ENCODE measurements around the gene RBMS3. TPM values are rescaled to one million over a fixed set of nuclear protein-coding genes. Genes with fewer than 3 reads are reported as not detected.

RBMS3 gene
- total RNA-seq, 2 donors from 2014 or later = 31.7 to 45.1 TPM

DNA sequence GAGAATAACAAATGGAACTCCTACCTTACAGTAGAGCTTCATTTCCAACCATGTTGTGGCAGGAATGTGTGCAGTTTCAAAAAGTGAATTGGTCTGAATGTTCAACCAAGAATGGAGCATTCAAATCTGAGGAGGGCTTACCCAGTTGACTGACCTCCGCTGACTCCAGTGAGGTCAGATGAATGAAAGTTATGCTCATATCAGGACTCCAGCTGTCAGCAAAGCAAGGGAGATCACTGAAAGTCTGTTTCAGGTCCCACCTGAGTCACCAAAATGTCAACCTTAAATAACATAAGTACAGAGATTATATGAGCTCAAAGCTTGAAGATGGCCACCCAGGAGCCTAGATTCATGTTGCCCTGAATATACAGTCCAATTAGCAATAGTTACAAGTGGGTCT lies 473.5 kb downstream of the RBMS3 start:
- H3K4me3 ChIP-seq = no peak overlapping the region
- H3K27me3 ChIP-seq (replicated peaks; ENCODE audit: insufficient read depth) = no peaks in the 10 kb centered on the region
- H3K9me3 ChIP-seq = no peaks in the 10 kb centered on the region
- no peak overlapping the region for H3K27ac ChIP-seq
- intact Hi-C loops (cut with DNase I) = loop anchor here (10.0 kb wide), 1 partner anchor 60 kb away; no protein-coding TSS in a partner anchor
- DNase-seq (ENCODE audit: low spot score) = no peak
- H3K4me1 ChIP-seq (replicated peaks) = peaks cover 9% of the 10 kb centered on the region
- H3K36me3 ChIP-seq = no peaks in the 10 kb centered on the region
- no peak for TF ChIP-seq POLR2A (IDR thresholded peaks at IDR 0.05)
- no peak for TF ChIP-seq POLR2AphosphoS5 (IDR thresholded peaks at IDR 0.05)
- TF ChIP-seq, protein P1, sequence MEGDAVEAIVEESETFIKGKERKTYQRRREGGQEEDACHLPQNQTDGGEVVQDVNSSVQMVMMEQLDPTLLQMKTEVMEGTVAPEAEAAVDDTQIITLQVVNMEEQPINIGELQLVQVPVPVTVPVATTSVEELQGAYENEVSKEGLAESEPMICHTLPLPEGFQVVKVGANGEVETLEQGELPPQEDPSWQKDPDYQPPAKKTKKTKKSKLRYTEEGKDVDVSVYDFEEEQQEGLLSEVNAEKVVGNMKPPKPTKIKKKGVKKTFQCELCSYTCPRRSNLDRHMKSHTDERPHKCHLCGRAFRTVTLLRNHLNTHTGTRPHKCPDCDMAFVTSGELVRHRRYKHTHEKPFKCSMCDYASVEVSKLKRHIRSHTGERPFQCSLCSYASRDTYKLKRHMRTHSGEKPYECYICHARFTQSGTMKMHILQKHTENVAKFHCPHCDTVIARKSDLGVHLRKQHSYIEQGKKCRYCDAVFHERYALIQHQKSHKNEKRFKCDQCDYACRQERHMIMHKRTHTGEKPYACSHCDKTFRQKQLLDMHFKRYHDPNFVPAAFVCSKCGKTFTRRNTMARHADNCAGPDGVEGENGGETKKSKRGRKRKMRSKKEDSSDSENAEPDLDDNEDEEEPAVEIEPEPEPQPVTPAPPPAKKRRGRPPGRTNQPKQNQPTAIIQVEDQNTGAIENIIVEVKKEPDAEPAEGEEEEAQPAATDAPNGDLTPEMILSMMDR (IDR thresholded peaks at IDR 0.05) = no peak
- 100% methylated on average over 1 of the region's 1 CpG for WGBS

DNA sequence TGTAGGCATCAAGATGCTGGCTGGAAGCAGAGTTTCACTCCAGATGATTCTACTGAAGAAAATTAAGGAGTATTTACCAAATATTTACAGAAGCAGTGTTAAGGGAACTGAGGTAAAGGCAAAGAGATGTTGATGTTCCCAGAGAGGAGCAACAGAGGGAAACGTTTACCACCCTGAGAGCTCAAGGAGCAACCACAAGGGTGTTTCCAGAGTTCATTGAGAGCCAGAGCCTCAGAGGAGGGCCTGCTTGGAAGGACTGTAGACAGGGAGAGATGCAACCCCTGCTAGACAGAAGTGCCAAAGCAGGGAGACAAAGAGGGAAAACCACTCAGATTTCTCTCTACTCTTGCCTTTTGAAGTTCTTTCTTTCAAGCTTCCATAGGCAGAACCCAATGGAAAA lies 474.5 kb downstream of the RBMS3 start:
- Histone ChIP-seq H3K4me1 (replicated peaks) (peaks cover 12% of the 10 kb centered on the region), H3K4me3 (no peak overlapping the region), H3K36me3 (no peaks in the 10 kb centered on the region), H3K27ac (no peak overlapping the region), H3K27me3 (replicated peaks; ENCODE audit: insufficient read depth) (no peaks in the 10 kb centered on the region), H3K9me3 (no peaks in the 10 kb centered on the region)
- intact Hi-C loops (cut with DNase I) = loop anchor here (5.0 to 10.0 kb wide), 2 partner anchors 61 to 113 kb away; no protein-coding TSS in a partner anchor
- DNase-seq (ENCODE audit: low spot score) = no peak
- 55% methylated on average over 1 of the region's 1 CpG for WGBS
- TF ChIP-seq, protein P1 (IDR thresholded peaks at IDR 0.05) = no peak
- TF ChIP-seq POLR2AphosphoS5 (IDR thresholded peaks at IDR 0.05) (no peak), POLR2A (IDR thresholded peaks at IDR 0.05) (no peak)

DNA sequence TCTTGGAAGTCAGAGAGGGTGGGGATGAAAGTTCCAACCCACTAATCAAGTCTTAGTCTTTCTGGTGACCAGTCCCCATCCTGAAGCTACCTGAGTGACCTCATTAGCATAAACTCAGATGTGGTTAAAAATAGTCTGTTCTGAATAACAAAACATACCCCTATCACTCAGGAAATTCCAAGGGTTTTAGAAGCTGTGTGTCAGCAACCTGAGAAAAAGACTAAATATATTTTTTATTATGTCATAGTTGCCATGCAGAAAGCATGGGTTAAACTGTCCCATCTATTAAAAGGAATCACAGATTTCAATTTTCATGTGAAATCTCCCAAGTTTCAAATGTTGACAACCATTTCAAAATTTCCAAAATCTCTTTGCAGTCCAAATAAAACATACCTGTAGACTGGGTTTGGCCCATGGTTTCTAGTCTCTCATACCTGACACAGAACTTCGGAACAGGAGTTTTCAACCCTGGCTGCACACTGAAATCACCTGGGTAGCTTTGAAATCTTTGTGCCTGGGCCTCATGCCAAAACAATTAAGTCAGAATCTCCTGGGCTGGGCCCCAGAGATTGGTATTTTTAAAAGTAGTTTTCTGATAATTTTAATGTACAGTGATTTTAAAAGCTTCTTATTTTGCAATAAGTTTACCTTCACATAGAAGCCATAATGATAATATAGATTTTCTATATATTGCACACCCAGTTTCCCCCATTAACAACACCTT lies 476.3 kb downstream of the RBMS3 start:
- intact Hi-C loops (cut with DNase I) = loop anchor here (5.0 to 10.0 kb wide), 2 partner anchors 62 to 115 kb away; no protein-coding TSS in a partner anchor
- 21% methylated on average over 1 of the region's 1 CpG for WGBS
- Histone ChIP-seq H3K27me3 (replicated peaks; ENCODE audit: insufficient read depth) (no peaks in the 10 kb centered on the region), H3K27ac (peak overlapping the region in 1 of 2 donors; percentile 18), H3K36me3 (no peaks in the 10 kb centered on the region), H3K4me1 (replicated peaks) (peaks cover 12% of the 10 kb centered on the region), H3K4me3 (no peak overlapping the region), H3K9me3 (no peaks in the 10 kb centered on the region)
- TF ChIP-seq POLR2AphosphoS5 (IDR thresholded peaks at IDR 0.05) = no peak
- no peak for TF ChIP-seq POLR2A (IDR thresholded peaks at IDR 0.05)
- TF ChIP-seq, protein P1 (IDR thresholded peaks at IDR 0.05) = no peak
- DNase-seq (ENCODE audit: low spot score) = peak; percentile 41

- intact Hi-C loops (cut with DNase I) = loop anchor here (5.0 to 10.0 kb wide), 2 partner anchors 63 to 116 kb away; no protein-coding TSS in a partner anchor
- Histone ChIP-seq H3K4me3 (no peak overlapping the region), H3K36me3 (no peaks in the 10 kb centered on the region), H3K4me1 (replicated peaks) (peaks cover 12% of the 10 kb centered on the region), H3K27me3 (replicated peaks; ENCODE audit: insufficient read depth) (no peaks in the 10 kb centered on the region), H3K9me3 (no peaks in the 10 kb centered on the region), H3K27ac (peak overlapping the region; percentile 13 to 73)
- no peak for DNase-seq (ENCODE audit: low spot score)
- no peak for TF ChIP-seq POLR2A (IDR thresholded peaks at IDR 0.05)
- TF ChIP-seq POLR2AphosphoS5 (IDR thresholded peaks at IDR 0.05) = no peak
- TF ChIP-seq, protein P1 (IDR thresholded peaks at IDR 0.05) = no peak
These were observed 477.2 kb downstream of the RBMS3 start for GRCh38 chr3:29758108-29758433.
